WTC11 (cell line): Measurements from ENCODE around the gene ARL15. TPM values are rescaled to one million over a fixed set of nuclear protein-coding genes. Genes with fewer than 3 reads are reported as not detected.
"Not testable (repeated sequence)": the region's sequence is repeated elsewhere in the genome, so short reads cannot be mapped to it uniquely, and the experiment has no call there.

ENCODE experiments used
- ATAC-seq: fragments of 200-7000 bp; cut with Tn5 transposase; 2 replicates; pipeline ENCODE4 v1.10.0; 2021; ENCODE audit warnings: mild to moderate bottlenecking, moderate library complexity
- CTCF ChIA-PET: fragments of 300-600 bp; sonication (Branson Sonifier 250); formaldehyde crosslinking; loops from one replicate; lab custom pipeline; 2021; ENCODE audit warnings: antibody characterized with exemption; lab: Charles Lee
- POLR2A ChIA-PET: fragments of 350-600 bp; sonication (Branson Sonifier 250); formaldehyde crosslinking; loops from one replicate; lab custom pipeline; 2021; ENCODE audit warnings: antibody characterized with exemption; lab: Charles Lee
- DNase-seq: peaks from one replicate; pipeline ENCODE4 v3.0.0; 2021; ENCODE audit warnings: low spot score
- H3K27ac Mint-ChIP-seq: 2 replicates; pipeline ENCODE4 v1.8.0; 2021; ENCODE audit warnings: mixed read lengths
- H3K27me3 Mint-ChIP-seq: 2 replicates; pipeline ENCODE4 v1.8.0; 2021; ENCODE audit warnings: low read depth, mild to moderate bottlenecking, moderate library complexity, mixed read lengths
- H3K36me3 Mint-ChIP-seq: 2 replicates; pipeline ENCODE4 v1.8.0; 2021; ENCODE audit warnings: mixed read lengths
- H3K4me1 Mint-ChIP-seq: 2 replicates; pipeline ENCODE4 v1.8.0; 2022; ENCODE audit warnings: mixed read lengths
- H3K4me3 Mint-ChIP-seq: 2 replicates; pipeline ENCODE4 v1.8.0; 2021; ENCODE audit warnings: mild to moderate bottlenecking, moderate library complexity, mixed read lengths
- H3K9me3 Mint-ChIP-seq: 2 replicates; pipeline ENCODE4 v1.8.0; 2021; ENCODE audit warnings: mixed read lengths
- ATF1 ChIP-seq: sonication (generic); formaldehyde crosslinking; IDR thresholded peaks from 2 replicates; pipeline ENCODE4 v1.8.1; 2023; ENCODE audit warnings: mild to moderate bottlenecking, moderate library complexity, missing genetic modification reagents
- FOXJ3 ChIP-seq: sonication (generic); formaldehyde crosslinking; IDR thresholded peaks from 2 replicates; pipeline ENCODE4 v1.9.0; 2021; ENCODE audit warnings: missing genetic modification reagents, mild to moderate bottlenecking, borderline replicate concordance
- GTF2I ChIP-seq: fragments of 250-450 bp; sonication (Bioruptor Pico); conservative IDR thresholded peaks from 2 replicates; pipeline ENCODE4 v1.4.0; 2021; ENCODE audit warnings: mild to moderate bottlenecking
- HMGA2 ChIP-seq: fragments of 250-450 bp; sonication (Bioruptor Pico); IDR thresholded peaks from 2 replicates; pipeline ENCODE4 v1.4.0; 2021; ENCODE audit warnings: mild to moderate bottlenecking, moderate library complexity
- JAZF1 ChIP-seq: fragments of 250-450 bp; sonication (Bioruptor Pico); IDR thresholded peaks from 2 replicates; pipeline ENCODE4 v1.9.0; 2021; ENCODE audit warnings: moderate library complexity, mild to moderate bottlenecking, inconsistent platforms
- MYBL2 ChIP-seq: sonication (generic); formaldehyde crosslinking; IDR thresholded peaks from 2 replicates; pipeline ENCODE4 v1.8.1; 2023; ENCODE audit warnings: mild to moderate bottlenecking, moderate library complexity, missing genetic modification reagents
- NR1H2 ChIP-seq: sonication (generic); formaldehyde crosslinking; IDR thresholded peaks from 2 replicates; pipeline ENCODE4 v1.9.0; 2021; ENCODE audit warnings: mild to moderate bottlenecking, moderate library complexity, missing genetic modification reagents
- NR3C1 ChIP-seq: sonication (generic); formaldehyde crosslinking; conservative IDR thresholded peaks from 2 replicates; pipeline ENCODE4 v1.8.1; 2023; ENCODE audit warnings: low read depth, mild to moderate bottlenecking, missing genetic modification reagents
- RORB ChIP-seq: fragments of 250-450 bp; sonication (Bioruptor Pico); IDR thresholded peaks from 2 replicates; pipeline ENCODE4 v1.9.0; 2021; ENCODE audit warnings: mild to moderate bottlenecking
- SMAD4 ChIP-seq: sonication (generic); formaldehyde crosslinking; IDR thresholded peaks from 2 replicates; pipeline ENCODE4 v1.8.0; 2022; ENCODE audit warnings: mild to moderate bottlenecking, missing genetic modification reagents
- TEAD1 ChIP-seq: sonication (generic); formaldehyde crosslinking; IDR thresholded peaks from 2 replicates; pipeline ENCODE4 v1.8.0; 2022; ENCODE audit warnings: mild to moderate bottlenecking, missing genetic modification reagents
- ZNF423 ChIP-seq: fragments of 250-450 bp; sonication (Bioruptor Pico); IDR thresholded peaks from 2 replicates; pipeline ENCODE4 v2.1.2; 2022; ENCODE audit warnings: mild to moderate bottlenecking, moderate library complexity
- total RNA-seq: library from RNA; stranded (reverse); gene quantifications from 3 replicates; pipeline ENCODE4 v1.2.3, GENCODE V29; 2021
- TF ChIP-seq, protein P1 (sequence below): sonication (generic); formaldehyde crosslinking; IDR thresholded peaks from 2 replicates; pipeline ENCODE4 v1.8.1; 2023; ENCODE audit warnings: mild to moderate bottlenecking, missing genetic modification reagents, borderline replicate concordance
- TF ChIP-seq, protein P2 (sequence below): fragments of 250-450 bp; sonication (Bioruptor Pico); IDR thresholded peaks from 2 replicates; pipeline ENCODE4 v1.9.0; 2021; ENCODE audit warnings: mild to moderate bottlenecking
- TF ChIP-seq, protein P3 (sequence below): fragments of 250-450 bp; sonication (Bioruptor Pico); IDR thresholded peaks from 2 replicates; pipeline ENCODE4 v2.1.2; 2022; ENCODE audit warnings: mild to moderate bottlenecking, moderate library complexity
- TF ChIP-seq, protein P4 (sequence below): sonication (generic); formaldehyde crosslinking; IDR thresholded peaks from 2 replicates; pipeline ENCODE4 v1.8.0; 2023; ENCODE audit warnings: missing genetic modification reagents
- TF ChIP-seq, protein P5 (sequence below): sonication (generic); formaldehyde crosslinking; IDR thresholded peaks from 2 replicates; pipeline ENCODE4 v1.8.1; 2022; ENCODE audit warnings: mild to moderate bottlenecking, missing genetic modification reagents, moderate library complexity, borderline replicate concordance
- TF ChIP-seq, protein P6 (sequence below): sonication (generic); formaldehyde crosslinking; IDR thresholded peaks from 2 replicates; pipeline ENCODE4 v1.8.1; 2022; ENCODE audit warnings: mild to moderate bottlenecking, moderate library complexity, missing genetic modification reagents

ARL15 gene
- total RNA-seq, 1 experiment from 2014 or later: 20.1 TPM

DNA sequence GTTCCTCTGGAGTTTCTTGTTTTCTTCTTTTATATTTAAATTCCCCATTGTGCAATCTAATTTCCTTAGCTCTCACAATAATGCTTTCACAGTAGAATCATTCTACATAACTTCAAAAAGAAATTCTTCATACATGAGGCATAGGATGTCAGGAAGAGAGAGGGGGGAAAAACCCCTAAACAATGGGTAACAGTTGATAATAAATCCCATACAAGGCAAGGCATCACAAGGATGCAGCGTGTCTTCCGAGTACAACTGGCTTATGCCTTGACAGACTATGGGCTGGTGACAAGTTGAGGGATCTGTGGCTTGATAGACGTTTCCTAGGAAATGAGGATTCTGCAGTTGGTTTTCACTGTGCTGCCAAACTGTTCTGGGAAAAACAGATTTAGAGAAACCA is 247.4 kb downstream of the ARL15 start:
- no peak for TF ChIP-seq ATF1 (CRISPR knock-in tag)
- TF ChIP-seq, protein P1, sequence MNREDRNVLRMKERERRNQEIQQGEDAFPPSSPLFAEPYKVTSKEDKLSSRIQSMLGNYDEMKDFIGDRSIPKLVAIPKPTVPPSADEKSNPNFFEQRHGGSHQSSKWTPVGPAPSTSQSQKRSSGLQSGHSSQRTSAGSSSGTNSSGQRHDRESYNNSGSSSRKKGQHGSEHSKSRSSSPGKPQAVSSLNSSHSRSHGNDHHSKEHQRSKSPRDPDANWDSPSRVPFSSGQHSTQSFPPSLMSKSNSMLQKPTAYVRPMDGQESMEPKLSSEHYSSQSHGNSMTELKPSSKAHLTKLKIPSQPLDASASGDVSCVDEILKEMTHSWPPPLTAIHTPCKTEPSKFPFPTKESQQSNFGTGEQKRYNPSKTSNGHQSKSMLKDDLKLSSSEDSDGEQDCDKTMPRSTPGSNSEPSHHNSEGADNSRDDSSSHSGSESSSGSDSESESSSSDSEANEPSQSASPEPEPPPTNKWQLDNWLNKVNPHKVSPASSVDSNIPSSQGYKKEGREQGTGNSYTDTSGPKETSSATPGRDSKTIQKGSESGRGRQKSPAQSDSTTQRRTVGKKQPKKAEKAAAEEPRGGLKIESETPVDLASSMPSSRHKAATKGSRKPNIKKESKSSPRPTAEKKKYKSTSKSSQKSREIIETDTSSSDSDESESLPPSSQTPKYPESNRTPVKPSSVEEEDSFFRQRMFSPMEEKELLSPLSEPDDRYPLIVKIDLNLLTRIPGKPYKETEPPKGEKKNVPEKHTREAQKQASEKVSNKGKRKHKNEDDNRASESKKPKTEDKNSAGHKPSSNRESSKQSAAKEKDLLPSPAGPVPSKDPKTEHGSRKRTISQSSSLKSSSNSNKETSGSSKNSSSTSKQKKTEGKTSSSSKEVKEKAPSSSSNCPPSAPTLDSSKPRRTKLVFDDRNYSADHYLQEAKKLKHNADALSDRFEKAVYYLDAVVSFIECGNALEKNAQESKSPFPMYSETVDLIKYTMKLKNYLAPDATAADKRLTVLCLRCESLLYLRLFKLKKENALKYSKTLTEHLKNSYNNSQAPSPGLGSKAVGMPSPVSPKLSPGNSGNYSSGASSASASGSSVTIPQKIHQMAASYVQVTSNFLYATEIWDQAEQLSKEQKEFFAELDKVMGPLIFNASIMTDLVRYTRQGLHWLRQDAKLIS (CRISPR knock-in tag): no peak
- no peak for TF ChIP-seq GTF2I (CRISPR knock-in tag)
- no peak for TF ChIP-seq FOXJ3 (CRISPR knock-in tag)
- TF ChIP-seq SMAD4: no peak
- no peak for TF ChIP-seq RORB (CRISPR knock-in tag)
- TF ChIP-seq ZNF423 (CRISPR knock-in tag): no peak
- TF ChIP-seq, protein P2, sequence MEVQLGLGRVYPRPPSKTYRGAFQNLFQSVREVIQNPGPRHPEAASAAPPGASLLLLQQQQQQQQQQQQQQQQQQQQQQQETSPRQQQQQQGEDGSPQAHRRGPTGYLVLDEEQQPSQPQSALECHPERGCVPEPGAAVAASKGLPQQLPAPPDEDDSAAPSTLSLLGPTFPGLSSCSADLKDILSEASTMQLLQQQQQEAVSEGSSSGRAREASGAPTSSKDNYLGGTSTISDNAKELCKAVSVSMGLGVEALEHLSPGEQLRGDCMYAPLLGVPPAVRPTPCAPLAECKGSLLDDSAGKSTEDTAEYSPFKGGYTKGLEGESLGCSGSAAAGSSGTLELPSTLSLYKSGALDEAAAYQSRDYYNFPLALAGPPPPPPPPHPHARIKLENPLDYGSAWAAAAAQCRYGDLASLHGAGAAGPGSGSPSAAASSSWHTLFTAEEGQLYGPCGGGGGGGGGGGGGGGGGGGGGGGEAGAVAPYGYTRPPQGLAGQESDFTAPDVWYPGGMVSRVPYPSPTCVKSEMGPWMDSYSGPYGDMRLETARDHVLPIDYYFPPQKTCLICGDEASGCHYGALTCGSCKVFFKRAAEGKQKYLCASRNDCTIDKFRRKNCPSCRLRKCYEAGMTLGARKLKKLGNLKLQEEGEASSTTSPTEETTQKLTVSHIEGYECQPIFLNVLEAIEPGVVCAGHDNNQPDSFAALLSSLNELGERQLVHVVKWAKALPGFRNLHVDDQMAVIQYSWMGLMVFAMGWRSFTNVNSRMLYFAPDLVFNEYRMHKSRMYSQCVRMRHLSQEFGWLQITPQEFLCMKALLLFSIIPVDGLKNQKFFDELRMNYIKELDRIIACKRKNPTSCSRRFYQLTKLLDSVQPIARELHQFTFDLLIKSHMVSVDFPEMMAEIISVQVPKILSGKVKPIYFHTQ (CRISPR knock-in tag): no peak
- TF ChIP-seq JAZF1 (CRISPR knock-in tag): no peak
- TF ChIP-seq, protein P3, sequence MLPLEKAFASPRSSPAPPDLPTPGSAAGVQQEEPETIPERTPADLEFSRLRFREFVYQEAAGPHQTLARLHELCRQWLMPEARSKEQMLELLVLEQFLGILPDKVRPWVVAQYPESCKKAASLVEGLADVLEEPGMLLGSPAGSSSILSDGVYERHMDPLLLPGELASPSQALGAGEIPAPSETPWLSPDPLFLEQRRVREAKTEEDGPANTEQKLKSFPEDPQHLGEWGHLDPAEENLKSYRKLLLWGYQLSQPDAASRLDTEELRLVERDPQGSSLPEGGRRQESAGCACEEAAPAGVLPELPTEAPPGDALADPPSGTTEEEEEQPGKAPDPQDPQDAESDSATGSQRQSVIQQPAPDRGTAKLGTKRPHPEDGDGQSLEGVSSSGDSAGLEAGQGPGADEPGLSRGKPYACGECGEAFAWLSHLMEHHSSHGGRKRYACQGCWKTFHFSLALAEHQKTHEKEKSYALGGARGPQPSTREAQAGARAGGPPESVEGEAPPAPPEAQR (CRISPR knock-in tag): no peak
- TF ChIP-seq, protein P4, sequence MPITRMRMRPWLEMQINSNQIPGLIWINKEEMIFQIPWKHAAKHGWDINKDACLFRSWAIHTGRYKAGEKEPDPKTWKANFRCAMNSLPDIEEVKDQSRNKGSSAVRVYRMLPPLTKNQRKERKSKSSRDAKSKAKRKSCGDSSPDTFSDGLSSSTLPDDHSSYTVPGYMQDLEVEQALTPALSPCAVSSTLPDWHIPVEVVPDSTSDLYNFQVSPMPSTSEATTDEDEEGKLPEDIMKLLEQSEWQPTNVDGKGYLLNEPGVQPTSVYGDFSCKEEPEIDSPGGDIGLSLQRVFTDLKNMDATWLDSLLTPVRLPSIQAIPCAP (CRISPR knock-in tag): no peak
- TF ChIP-seq NR1H2 (CRISPR knock-in tag): no peak
- no peak for TF ChIP-seq NR3C1 (CRISPR knock-in tag)
- no peak for TF ChIP-seq TEAD1 (CRISPR knock-in tag)
- TF ChIP-seq, protein P5, sequence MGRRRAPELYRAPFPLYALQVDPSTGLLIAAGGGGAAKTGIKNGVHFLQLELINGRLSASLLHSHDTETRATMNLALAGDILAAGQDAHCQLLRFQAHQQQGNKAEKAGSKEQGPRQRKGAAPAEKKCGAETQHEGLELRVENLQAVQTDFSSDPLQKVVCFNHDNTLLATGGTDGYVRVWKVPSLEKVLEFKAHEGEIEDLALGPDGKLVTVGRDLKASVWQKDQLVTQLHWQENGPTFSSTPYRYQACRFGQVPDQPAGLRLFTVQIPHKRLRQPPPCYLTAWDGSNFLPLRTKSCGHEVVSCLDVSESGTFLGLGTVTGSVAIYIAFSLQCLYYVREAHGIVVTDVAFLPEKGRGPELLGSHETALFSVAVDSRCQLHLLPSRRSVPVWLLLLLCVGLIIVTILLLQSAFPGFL: no peak
- TF ChIP-seq MYBL2 (CRISPR knock-in tag): no peak
- no peak for TF ChIP-seq HMGA2 (CRISPR knock-in tag)
- TF ChIP-seq, protein P6, sequence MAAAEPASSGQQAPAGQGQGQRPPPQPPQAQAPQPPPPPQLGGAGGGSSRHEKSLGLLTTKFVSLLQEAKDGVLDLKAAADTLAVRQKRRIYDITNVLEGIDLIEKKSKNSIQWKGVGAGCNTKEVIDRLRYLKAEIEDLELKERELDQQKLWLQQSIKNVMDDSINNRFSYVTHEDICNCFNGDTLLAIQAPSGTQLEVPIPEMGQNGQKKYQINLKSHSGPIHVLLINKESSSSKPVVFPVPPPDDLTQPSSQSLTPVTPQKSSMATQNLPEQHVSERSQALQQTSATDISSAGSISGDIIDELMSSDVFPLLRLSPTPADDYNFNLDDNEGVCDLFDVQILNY: no peak
- peaks cover 2% of the 10 kb centered on the region; the same call in 1 of the 2 replicates for H3K36me3 Mint-ChIP-seq
- peaks cover 13% of the 10 kb centered on the region for H3K9me3 Mint-ChIP-seq
- H3K27ac Mint-ChIP-seq: peak overlapping the region; percentile 69; the same call in 1 of the 2 replicates
- POLR2A ChIA-PET: no interaction called here
- H3K27me3 Mint-ChIP-seq: no peaks in the 10 kb centered on the region
- H3K4me3 Mint-ChIP-seq: no peak overlapping the region
- CTCF ChIA-PET: interaction anchor here (0.6 to 1.5 kb wide), 3 partner anchors 123 to 892 kb away, joined by 3 to 5 read pairs (median 3); no protein-coding TSS in a partner anchor
- DNase-seq: no peak
- no peak for ATAC-seq
- peaks cover 41% of the 10 kb centered on the region for H3K4me1 Mint-ChIP-seq

DNA sequence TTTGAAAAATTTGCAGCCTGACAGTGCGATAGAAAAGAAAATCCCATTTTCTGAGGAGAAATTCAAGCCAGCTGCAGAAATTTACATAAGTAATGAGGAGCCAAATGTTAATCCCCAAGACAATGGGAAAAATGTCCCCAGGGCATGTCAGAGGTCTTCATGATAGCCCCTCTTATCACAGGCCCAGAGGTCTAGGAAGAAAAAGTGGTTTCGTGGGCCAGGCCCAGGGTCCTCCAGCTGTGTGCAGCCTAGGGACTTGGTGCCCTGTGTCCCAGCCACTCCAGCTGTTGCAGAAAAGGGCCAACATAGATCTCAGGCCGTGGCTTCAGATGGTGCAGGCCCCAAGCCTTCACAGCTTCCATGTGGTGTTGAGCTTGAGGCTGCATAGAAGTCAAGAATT is 249.5 kb downstream of the ARL15 start:
- not testable (repeated sequence) for H3K36me3 Mint-ChIP-seq, ATAC-seq, H3K27me3 Mint-ChIP-seq, DNase-seq, H3K4me3 Mint-ChIP-seq
- ChIA-PET CTCF (interaction anchor here (1.0 to 1.2 kb wide), 2 partner anchors 42 to 173 kb away, joined by 4 read pairs; no protein-coding TSS in a partner anchor), POLR2A (interaction anchor here (0.5 kb wide), 1 partner anchor 583 kb away, joined by 3 read pairs; no protein-coding TSS in a partner anchor)
- peaks cover 13% of the 10 kb centered on the region for H3K9me3 Mint-ChIP-seq
- peaks cover 41% of the 10 kb centered on the region for H3K4me1 Mint-ChIP-seq
- peak overlapping the region; percentile 39; the same call in 1 of the 2 replicates for H3K27ac Mint-ChIP-seq
